CD4-positive, alpha-beta T cell treated with Interleukin-4 for 1 hour (primary cell): Measurements from ENCODE around the gene CAPN13.

ENCODE experiments used
- DNase-seq, 2 donors: peaks; one replicate each; pipeline ENCODE4 v3.0.0-alpha.2; 2020 to 2022

Gene CAPN13

GRCh38 chr2:30807249-30807648 lies at the start of gene CAPN13:
CAPN13 (minus strand) TSS chr2:30807446; CDS start chr2:30787325, 20,121 bp downstream.
- DNase-seq = no peak

- DNase-seq = no peak
These were observed 40.6 kb upstream of the CAPN13 start for GRCh38 chr2:30847841-30848240.

GRCh38 chr2:30847329-30847728 lies 40.1 kb upstream of the CAPN13 start:
- DNase-seq = no peak

GRCh38 chr2:30828586-30828985 lies 21.3 kb upstream of the CAPN13 start:
- DNase-seq = no peak

- no peak for DNase-seq
These were observed 19.7 kb upstream of the CAPN13 start for GRCh38 chr2:30826916-30827315.

GRCh38 chr2:30826481-30826880 lies 19.2 kb upstream of the CAPN13 start:
- DNase-seq = no peak

- no peak for DNase-seq
These were observed 16.2 kb upstream of the CAPN13 start for GRCh38 chr2:30823452-30823851.

GRCh38 chr2:30821960-30822359 lies 14.7 kb upstream of the CAPN13 start:
- no peak for DNase-seq

- DNase-seq = no peak
These were observed 13.3 kb upstream of the CAPN13 start for GRCh38 chr2:30820381-30821055.

- no peak for DNase-seq
These were observed 2.7 kb upstream of the CAPN13 start for GRCh38 chr2:30809938-30810337.

GRCh38 chr2:30808695-30809094 lies 1.4 kb upstream of the CAPN13 start:
- no peak for DNase-seq

- no peak for DNase-seq
These were observed 4.0 kb downstream of the CAPN13 start for GRCh38 chr2:30803281-30803680.

- DNase-seq = no peak
These were observed 4.6 kb downstream of the CAPN13 start for GRCh38 chr2:30802611-30803010.

GRCh38 chr2:30801821-30802455 lies 5.3 kb downstream of the CAPN13 start:
- DNase-seq = no peak

- DNase-seq = no peak
These were observed 7.1 kb downstream of the CAPN13 start for GRCh38 chr2:30800159-30800558.

- DNase-seq = no peak
These were observed 7.9 kb downstream of the CAPN13 start for GRCh38 chr2:30799366-30799765.

GRCh38 chr2:30798536-30798991 lies 8.7 kb downstream of the CAPN13 start:
- no peak for DNase-seq

- DNase-seq = no peak
These were observed 9.7 kb downstream of the CAPN13 start for GRCh38 chr2:30797381-30798015.

GRCh38 chr2:30796699-30797098 lies 10.5 kb downstream of the CAPN13 start:
- no peak for DNase-seq

GRCh38 chr2:30792521-30792920 lies 14.7 kb downstream of the CAPN13 start:
- no peak for DNase-seq

- DNase-seq = no peak
These were observed 16.4 kb downstream of the CAPN13 start for GRCh38 chr2:30790879-30791278.

- DNase-seq = no peak
These were observed 17.5 kb downstream of the CAPN13 start for GRCh38 chr2:30789670-30790210.

- no peak for DNase-seq
These were observed 20.1 kb downstream of the CAPN13 start for GRCh38 chr2:30786923-30787685.
